ENCODE measurements around the gene TBC1D8. TPM values are rescaled to one million over a fixed set of nuclear protein-coding genes. Genes with fewer than 3 reads are reported as not detected.
A peak's percentile ranks its signal among the peaks of the same experiment; 100 is the strongest.

The TBC1D8 gene
- total and polyA plus RNA-seq, 2 of the 13 experiments (the other 11 are each of a cell fraction or from before 2014, with no cell fraction given): 45.1 to 95.4 TPM

DNA sequence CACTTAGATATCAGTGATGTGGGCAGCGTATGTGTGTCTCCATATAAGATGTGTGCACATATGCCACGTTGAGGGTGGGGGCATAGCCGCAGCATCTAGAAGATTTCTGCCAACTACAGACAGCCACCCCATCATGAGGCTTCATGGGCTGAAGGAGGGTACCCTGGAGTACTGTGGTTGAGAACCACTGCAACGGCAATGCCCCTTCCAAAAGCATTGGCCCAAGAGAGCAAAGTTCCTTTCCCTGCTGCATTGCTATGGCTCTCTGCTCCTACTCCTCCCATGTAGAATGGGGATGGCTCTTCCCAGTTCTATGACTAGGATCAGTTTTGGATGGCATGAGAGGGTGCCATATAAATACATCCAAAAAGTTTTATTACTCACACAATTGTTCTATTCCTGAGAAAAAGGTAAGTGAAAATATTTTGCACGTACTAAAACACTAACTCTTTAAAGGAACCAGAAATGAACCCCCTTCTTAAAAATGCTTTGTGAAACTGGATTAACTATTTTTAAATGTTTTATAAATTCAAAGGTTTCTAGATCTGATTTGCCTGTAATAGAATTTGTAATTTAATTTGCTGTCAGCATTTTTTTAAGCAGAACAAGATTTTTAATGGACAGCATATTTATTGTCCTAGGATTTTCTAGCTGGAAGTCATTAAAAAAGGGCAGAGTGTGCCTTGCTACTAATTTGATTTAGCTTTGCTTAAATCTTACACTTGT, 153.5 kb downstream of the TBC1D8 start (continued):
- TF ChIP-seq, protein P1, sequence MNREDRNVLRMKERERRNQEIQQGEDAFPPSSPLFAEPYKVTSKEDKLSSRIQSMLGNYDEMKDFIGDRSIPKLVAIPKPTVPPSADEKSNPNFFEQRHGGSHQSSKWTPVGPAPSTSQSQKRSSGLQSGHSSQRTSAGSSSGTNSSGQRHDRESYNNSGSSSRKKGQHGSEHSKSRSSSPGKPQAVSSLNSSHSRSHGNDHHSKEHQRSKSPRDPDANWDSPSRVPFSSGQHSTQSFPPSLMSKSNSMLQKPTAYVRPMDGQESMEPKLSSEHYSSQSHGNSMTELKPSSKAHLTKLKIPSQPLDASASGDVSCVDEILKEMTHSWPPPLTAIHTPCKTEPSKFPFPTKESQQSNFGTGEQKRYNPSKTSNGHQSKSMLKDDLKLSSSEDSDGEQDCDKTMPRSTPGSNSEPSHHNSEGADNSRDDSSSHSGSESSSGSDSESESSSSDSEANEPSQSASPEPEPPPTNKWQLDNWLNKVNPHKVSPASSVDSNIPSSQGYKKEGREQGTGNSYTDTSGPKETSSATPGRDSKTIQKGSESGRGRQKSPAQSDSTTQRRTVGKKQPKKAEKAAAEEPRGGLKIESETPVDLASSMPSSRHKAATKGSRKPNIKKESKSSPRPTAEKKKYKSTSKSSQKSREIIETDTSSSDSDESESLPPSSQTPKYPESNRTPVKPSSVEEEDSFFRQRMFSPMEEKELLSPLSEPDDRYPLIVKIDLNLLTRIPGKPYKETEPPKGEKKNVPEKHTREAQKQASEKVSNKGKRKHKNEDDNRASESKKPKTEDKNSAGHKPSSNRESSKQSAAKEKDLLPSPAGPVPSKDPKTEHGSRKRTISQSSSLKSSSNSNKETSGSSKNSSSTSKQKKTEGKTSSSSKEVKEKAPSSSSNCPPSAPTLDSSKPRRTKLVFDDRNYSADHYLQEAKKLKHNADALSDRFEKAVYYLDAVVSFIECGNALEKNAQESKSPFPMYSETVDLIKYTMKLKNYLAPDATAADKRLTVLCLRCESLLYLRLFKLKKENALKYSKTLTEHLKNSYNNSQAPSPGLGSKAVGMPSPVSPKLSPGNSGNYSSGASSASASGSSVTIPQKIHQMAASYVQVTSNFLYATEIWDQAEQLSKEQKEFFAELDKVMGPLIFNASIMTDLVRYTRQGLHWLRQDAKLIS (CRISPR knock-in tag; IDR thresholded peaks at IDR 0.05): no peak
- TF ChIP-seq ZNF260 (CRISPR knock-in tag; IDR thresholded peaks at IDR 0.05; ENCODE audit: borderline replicate concordance, low read depth): no peak
- no peak for TF ChIP-seq ETV5 (CRISPR knock-in tag; IDR thresholded peaks at IDR 0.05; ENCODE audit: borderline replicate concordance)
- TF ChIP-seq RBM22 (optimal IDR thresholded peaks at IDR 0.05; ENCODE audit: low read length): peak; percentile 95
- no peak for TF ChIP-seq ZNF343 (CRISPR knock-in tag; IDR thresholded peaks at IDR 0.05)
- no peak for TF ChIP-seq ZNF335 (CRISPR knock-in tag; IDR thresholded peaks at IDR 0.05)
- no peak for TF ChIP-seq ZNF773 (CRISPR knock-in tag; IDR thresholded peaks at IDR 0.05; ENCODE audit: borderline replicate concordance)
- peak; percentile 76 for TF ChIP-seq MAFF (IDR thresholded peaks at IDR 0.05; ENCODE audit: low read depth, low read length)
- TF ChIP-seq CHD2 (IDR thresholded peaks at IDR 0.05; ENCODE audit: low read depth, low read length): no peak
- TF ChIP-seq, protein P2, sequence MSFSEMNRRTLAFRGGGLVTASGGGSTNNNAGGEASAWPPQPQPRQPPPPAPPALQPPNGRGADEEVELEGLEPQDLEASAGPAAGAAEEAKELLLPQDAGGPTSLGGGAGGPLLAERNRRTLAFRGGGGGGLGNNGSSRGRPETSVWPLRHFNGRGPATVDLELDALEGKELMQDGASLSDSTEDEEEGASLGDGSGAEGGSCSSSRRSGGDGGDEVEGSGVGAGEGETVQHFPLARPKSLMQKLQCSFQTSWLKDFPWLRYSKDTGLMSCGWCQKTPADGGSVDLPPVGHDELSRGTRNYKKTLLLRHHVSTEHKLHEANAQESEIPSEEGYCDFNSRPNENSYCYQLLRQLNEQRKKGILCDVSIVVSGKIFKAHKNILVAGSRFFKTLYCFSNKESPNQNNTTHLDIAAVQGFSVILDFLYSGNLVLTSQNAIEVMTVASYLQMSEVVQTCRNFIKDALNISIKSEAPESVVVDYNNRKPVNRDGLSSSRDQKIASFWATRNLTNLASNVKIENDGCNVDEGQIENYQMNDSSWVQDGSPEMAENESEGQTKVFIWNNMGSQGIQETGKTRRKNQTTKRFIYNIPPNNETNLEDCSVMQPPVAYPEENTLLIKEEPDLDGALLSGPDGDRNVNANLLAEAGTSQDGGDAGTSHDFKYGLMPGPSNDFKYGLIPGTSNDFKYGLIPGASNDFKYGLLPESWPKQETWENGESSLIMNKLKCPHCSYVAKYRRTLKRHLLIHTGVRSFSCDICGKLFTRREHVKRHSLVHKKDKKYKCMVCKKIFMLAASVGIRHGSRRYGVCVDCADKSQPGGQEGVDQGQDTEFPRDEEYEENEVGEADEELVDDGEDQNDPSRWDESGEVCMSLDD (CRISPR knock-in tag; IDR thresholded peaks at IDR 0.05; ENCODE audit: borderline replicate concordance): no peak
- no peak for TF ChIP-seq NCOA2 (CRISPR knock-in tag; IDR thresholded peaks at IDR 0.05)
- TF ChIP-seq, protein P3, sequence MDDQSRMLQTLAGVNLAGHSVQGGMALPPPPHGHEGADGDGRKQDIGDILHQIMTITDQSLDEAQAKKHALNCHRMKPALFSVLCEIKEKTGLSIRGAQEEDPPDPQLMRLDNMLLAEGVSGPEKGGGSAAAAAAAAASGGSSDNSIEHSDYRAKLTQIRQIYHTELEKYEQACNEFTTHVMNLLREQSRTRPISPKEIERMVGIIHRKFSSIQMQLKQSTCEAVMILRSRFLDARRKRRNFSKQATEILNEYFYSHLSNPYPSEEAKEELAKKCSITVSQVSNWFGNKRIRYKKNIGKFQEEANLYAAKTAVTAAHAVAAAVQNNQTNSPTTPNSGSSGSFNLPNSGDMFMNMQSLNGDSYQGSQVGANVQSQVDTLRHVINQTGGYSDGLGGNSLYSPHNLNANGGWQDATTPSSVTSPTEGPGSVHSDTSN (CRISPR knock-in tag; IDR thresholded peaks at IDR 0.05; ENCODE audit: borderline replicate concordance): no peak
- TF ChIP-seq MAFK (conservative IDR thresholded peaks at IDR 0.05 in 1 of 2, IDR thresholded peaks at IDR 0.05 in 1 of 2; ENCODE audit: low read length in 2 of 2): peak; percentile 64 to 83
- no peak for TF ChIP-seq ZNF703 (CRISPR knock-in tag; IDR thresholded peaks at IDR 0.05; ENCODE audit: borderline replicate concordance)
- no peak for TF ChIP-seq CREB1 (IDR thresholded peaks at IDR 0.05)
- TF ChIP-seq CREB1 (CRISPR knock-in tag; IDR thresholded peaks at IDR 0.05): no peak
- no peak for TF ChIP-seq KDM2A (CRISPR knock-in tag; IDR thresholded peaks at IDR 0.05; ENCODE audit: borderline replicate concordance, low read depth)
- TF ChIP-seq PHF5A (CRISPR knock-in tag; IDR thresholded peaks at IDR 0.05; ENCODE audit: low read depth, unreplicated experiment): peak; percentile 44

Measured in HepG2 (cell line).